Stimulated activated CD8-positive, alpha-beta memory T cell treated with anti-CD3 and anti-CD28 coated beads, Interleukin-15, amount 100 ng/mL, for 48 hours (primary cell): Measurements from ENCODE around the gene ZFYVE16.
A peak's percentile ranks its signal among the peaks of the same experiment; 100 is the strongest.
"Not testable (repeated sequence)": the region's sequence is repeated elsewhere in the genome, so short reads cannot be mapped to it uniquely, and the experiment has no call there.

Experiments used
- DNase-seq, 2 donors: peaks; one replicate each; pipeline ENCODE4 v3.0.0-alpha.2; 2020; ENCODE audit warnings: low read depth in 2 of 2

Gene ZFYVE16

GRCh38 chr5:80487829-80488721 is 80.2 kb downstream of the ZFYVE16 start, which contains the start of gene FAM151B:
Gene FAM151B, plus strand, starts transcription at chr5:80488100. Its CDS starts 24 bp downstream, at chr5:80488124.
- DNase-seq: peak; percentile 56 to 71

GRCh38 chr5:80491296-80491695 is 83.4 kb downstream of the ZFYVE16 start:
- no peak for DNase-seq

GRCh38 chr5:80492741-80493140 is 84.9 kb downstream of the ZFYVE16 start:
- no peak for DNase-seq

DNA sequence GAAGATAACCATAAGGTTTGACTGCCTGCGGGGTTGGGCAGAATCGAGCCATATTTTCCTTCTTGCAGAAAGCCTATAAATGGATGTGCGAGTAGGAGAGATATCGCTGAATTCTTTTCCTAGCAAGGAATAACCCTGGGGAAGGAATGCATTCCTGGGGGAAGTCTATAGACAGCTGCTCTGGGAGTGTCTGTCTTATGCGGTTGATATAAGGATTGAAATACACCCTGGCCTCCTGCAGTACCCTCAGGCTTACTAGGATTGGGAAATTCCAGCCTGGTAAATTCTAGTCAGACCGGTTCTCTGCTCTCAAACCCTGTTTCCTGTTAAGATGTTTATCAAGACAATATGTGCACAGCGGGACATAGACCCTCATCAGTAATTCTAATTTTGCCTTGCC is 85.6 kb downstream of the ZFYVE16 start:
- not testable (repeated sequence) for DNase-seq

GRCh38 chr5:80495891-80496290 is 88.0 kb downstream of the ZFYVE16 start:
- no peak for DNase-seq

- no peak for DNase-seq
Measured at GRCh38 chr5:80502800-80503199, 94.9 kb downstream of the ZFYVE16 start.

GRCh38 chr5:80503641-80504040 is 95.8 kb downstream of the ZFYVE16 start:
- no peak for DNase-seq

DNA sequence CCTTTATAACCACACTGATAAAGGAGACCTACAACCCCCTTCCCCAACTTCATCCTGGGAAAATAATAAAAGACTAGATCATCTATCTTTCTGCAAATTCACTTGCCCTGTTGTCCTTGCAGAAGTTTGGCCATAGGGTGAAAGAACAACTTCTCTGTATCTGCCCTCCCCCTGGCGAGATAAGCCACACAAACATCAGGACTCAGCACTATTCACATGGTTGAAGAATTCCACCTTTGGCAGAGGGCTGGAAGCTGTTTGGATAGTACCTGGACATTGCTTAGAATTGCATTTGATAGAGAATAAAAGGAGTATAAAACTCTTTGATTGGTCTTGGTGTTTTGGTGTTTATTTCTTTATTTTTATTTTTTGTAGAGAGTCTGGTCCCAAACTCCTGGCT is 97.0 kb downstream of the ZFYVE16 start:
- DNase-seq: no peak

DNA sequence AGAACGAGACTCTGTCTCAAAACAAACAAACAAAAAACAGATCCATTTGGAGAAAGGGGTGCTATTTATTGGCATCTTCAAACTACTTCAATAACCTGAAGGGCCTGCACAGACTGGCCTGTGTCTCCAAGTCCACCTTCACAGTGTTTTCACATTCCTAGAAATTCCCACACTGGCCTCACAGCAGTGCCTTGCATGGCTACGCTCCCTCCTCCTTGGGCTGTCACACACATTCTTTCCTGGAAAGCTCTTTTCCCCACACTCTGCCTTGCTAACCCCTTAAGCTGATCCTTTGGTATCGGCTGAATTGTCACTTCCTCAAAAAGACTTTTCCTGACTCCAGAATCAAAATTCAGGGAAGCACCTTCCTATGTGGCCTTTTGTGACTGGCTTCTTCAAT is 99.8 kb downstream of the ZFYVE16 start:
- DNase-seq: no peak

DNA sequence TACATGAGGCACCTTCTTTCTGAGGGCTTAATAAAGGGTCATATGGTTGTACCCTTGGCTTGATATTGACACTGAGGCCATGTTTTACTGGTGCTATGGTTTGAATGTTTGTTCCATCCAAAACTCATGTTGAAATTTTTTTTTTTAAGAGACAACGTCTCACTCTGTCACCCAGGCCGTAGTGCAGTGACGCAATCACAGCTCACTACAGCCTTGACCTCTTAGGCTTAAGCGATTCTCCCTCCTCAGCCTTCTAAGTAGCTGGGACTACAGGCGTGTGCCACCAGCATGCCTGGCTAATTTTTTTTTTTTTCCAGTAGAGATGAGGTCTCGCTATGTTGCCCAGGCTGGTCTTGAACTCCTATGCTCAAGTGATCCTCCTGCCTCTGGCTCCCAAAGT is 101.0 kb downstream of the ZFYVE16 start:
- DNase-seq: no peak

DNA sequence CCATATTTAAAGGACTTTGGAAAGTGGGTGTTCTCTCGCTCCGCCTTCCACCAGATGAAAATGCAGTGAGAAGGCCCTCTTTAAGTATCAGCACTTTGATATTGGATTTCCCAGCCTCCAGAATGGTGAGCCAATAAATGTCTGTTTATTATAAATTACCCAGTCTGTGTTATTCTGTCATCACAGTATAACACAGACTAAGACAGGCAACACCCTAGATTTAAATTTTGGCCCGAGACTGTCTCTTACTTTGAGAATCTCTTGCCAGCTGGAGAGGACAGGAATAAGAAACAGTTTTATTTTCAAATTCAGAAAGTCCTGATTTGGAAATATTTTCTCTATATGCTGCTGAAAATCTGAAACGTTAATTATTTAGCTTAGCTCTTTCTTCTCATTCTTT is 101.5 kb downstream of the ZFYVE16 start:
- DNase-seq: no peak

DNA sequence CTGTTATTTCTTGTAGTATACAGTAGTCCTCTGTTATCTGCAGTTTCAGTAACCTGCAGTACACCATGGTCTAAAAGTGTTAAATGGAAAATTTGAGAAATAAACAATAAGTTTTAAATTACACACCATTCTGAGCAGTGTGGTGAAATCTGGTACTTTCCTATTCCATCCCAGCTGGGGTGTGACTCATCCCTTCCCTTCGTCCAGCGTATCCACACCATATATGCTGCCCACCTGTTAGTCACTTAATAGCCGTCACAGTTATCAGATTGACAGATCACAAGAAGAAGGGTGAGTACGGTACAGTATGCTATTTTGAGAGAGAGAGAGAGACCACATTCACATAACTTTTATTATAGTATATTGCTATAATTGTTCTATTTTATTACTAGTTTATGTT is 109.0 kb downstream of the ZFYVE16 start:
- peak; percentile 1 to 36 for DNase-seq
